Ascending aorta (tissue), 2 donors: Measurements from ENCODE around the gene NRBP1. TPM values are rescaled to one million over a fixed set of nuclear protein-coding genes. Genes with fewer than 3 reads are reported as not detected.

Experiments
- DNase-seq, 2 donors: peaks; one replicate each; pipeline ENCODE4 v3.0.0-alpha.2; 2019; ENCODE audit warnings: low spot score in 2 of 2
- H3K27ac ChIP-seq, 2 donors: fragments of 200-600 bp; sonication (generic); one replicate each; pipeline ENCODE4 v1.5.1; 2016 to 2017; ENCODE audit warnings: mild to moderate bottlenecking in 1 of 2
- H3K27me3 ChIP-seq: fragments of 200-600 bp; sonication (generic); one replicate; pipeline ENCODE4 v1.5.1; 2017
- H3K36me3 ChIP-seq, 2 donors: fragments of 200-600 bp; sonication (generic); one replicate each; pipeline ENCODE4 v1.5.1; 2016
- H3K4me1 ChIP-seq, 2 donors: fragments of 200-600 bp; sonication (generic); one replicate each; pipeline ENCODE4 v1.5.1; 2016 to 2017; ENCODE audit warnings: mild to moderate bottlenecking in 1 of 2
- H3K4me3 ChIP-seq, 2 donors: fragments of 200-600 bp; sonication (generic); one replicate each; pipeline ENCODE4 v1.5.1; 2016 to 2017; ENCODE audit warnings: mild to moderate bottlenecking in 1 of 2
- H3K9me3 ChIP-seq, 2 donors: fragments of 200-600 bp; sonication (generic); one replicate each; pipeline ENCODE4 v1.5.1; 2016
- intact Hi-C: fragments of 100-400 bp; cut with DNase I; formaldehyde crosslinking; loops from one replicate; pipeline ENCODE4 v1.15.1; 2023
- total RNA-seq: library from RNA; depleted of rRNA; stranded (reverse); fragments of >200 nt; gene quantifications from one replicate; pipeline ENCODE4 v1.1.0, GENCODE V29; 2016
- TF ChIP-seq, protein P1 (sequence below), 3 experiments: fragments of 200-600 bp in 2 of 3; fragments of 450-650 bp in 1 of 3; sonication (generic) in 2 of 3; IDR thresholded peaks; one replicate each; pipeline ENCODE4 v1.5.1; 2016 to 2019; ENCODE audit warnings: antibody characterized with exemption in 3 of 3, mild to moderate bottlenecking in 1 of 3, moderate library complexity in 1 of 3

The NRBP1 gene
- total RNA-seq, 1 donor from 2014 or later: 42.1 TPM

DNA sequence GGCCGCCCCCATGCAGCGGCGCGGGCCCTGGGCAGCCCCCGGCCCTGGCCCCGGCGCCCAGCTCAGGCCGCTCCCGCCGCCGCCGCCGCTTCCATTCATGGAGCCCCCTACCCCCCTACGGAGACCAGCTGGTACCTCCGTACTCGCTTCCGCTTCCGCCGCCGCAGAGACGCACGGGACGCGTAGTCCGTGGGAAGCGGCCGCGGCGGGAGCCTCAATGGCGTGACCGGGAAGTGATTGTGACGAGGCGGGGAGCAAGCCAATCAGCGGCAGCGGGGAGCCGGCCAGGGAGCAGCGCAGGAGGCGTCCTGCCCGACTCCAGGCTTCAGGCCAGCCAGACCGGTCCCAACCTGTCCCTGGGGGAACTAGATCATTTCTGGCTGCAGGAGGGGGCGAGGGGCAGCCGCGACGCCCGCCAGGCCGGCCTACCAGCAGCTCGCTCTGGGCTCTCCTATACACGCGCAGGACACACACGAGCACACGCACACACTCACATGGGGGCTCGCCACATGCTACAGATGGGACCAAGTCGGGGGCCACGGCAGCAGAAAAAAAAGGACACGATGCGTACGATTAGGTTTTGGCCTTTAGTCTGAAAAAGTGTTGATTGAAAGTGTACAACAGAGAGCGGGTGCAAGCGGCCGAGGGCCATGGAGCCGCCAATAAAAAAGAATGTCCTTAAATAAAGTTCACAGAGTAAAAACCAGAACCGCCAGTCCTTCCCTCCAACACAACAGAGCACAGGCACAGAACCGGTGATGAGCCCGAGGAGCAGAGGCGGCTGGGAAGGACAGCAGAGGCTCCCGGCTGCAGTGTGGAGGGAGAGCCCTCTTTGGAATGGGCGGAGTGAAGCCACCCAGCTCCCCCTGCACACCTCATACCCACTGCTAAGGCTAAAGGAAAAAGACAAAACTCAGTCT is 47.5 kb upstream of the NRBP1 start, which contains the start of gene ZNF513:
Gene ZNF513 (minus strand): TSS at position 109 of the 920 bp plus-strand sequence. CDS start 208 bp downstream, outside the sequence.
- Histone ChIP-seq H3K4me1 (peaks cover 0 to 16% of the 10 kb centered on the region in 2 donors), H3K9me3 (no peaks in the 10 kb centered on the region), H3K36me3 (peaks cover 56 to 65% of the 10 kb centered on the region in 2 donors), H3K4me3 (peak within 1 kb of the TSS; percentile 89 to 96), H3K27me3 (no peaks in the 10 kb centered on the region), H3K27ac (peak within 1 kb of the TSS; percentile 89 to 90)
- intact Hi-C loops: loop anchor here (1.0 to 2.0 kb wide), 4 partner anchors 11 to 48 kb away; partner anchors contain the start of genes EIF2B4, GTF3C2, NRBP1 and PPM1G
- DNase-seq: peak; percentile 79 to 98
- TF ChIP-seq, protein P1, sequence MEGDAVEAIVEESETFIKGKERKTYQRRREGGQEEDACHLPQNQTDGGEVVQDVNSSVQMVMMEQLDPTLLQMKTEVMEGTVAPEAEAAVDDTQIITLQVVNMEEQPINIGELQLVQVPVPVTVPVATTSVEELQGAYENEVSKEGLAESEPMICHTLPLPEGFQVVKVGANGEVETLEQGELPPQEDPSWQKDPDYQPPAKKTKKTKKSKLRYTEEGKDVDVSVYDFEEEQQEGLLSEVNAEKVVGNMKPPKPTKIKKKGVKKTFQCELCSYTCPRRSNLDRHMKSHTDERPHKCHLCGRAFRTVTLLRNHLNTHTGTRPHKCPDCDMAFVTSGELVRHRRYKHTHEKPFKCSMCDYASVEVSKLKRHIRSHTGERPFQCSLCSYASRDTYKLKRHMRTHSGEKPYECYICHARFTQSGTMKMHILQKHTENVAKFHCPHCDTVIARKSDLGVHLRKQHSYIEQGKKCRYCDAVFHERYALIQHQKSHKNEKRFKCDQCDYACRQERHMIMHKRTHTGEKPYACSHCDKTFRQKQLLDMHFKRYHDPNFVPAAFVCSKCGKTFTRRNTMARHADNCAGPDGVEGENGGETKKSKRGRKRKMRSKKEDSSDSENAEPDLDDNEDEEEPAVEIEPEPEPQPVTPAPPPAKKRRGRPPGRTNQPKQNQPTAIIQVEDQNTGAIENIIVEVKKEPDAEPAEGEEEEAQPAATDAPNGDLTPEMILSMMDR (IDR thresholded peaks at IDR 0.05): no peak

DNA sequence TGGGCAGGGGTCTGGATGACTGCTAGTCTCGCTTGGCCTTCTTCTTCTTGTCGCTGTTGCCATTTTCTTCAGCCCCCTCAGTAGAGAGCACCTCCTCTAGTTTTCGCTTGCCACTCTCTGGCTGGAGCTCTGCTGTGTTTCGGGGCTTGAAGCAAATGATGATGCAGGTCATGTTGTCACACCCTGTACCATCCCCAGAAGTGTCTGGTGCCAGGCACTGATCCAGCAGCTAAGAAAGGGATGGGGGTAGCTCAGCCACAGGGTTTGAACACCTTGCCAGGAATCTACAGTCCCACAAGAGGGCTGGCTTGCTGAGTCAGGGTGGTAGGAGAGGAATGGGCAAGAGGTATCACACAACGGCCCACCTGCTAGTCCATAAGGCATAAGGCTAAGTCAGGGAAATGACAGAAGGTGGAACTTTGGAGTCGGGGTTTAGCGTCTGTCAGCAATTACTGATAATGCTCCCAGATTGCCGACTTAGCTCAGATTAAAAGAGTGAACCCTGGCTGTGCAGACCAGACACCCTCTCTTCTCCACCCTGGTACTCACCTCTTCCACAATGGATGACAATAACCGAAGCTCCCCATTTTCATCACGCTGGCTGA is 46.8 kb upstream of the NRBP1 start:
- Histone ChIP-seq H3K27me3 (no peaks in the 10 kb centered on the region), H3K4me3 (peak overlapping the region in 1 of 2 donors; percentile 89), H3K9me3 (no peaks in the 10 kb centered on the region), H3K36me3 (peaks cover 50 to 60% of the 10 kb centered on the region in 2 donors), H3K4me1 (peaks cover 0 to 16% of the 10 kb centered on the region in 2 donors), H3K27ac (peak overlapping the region; percentile 89 to 90)
- no peak for DNase-seq
- intact Hi-C loops: loop anchor here (2.0 kb wide), 2 partner anchors 27 to 47 kb away; partner anchors contain the start of genes NRBP1 and PPM1G
- TF ChIP-seq, protein P1 (IDR thresholded peaks at IDR 0.05): no peak

DNA sequence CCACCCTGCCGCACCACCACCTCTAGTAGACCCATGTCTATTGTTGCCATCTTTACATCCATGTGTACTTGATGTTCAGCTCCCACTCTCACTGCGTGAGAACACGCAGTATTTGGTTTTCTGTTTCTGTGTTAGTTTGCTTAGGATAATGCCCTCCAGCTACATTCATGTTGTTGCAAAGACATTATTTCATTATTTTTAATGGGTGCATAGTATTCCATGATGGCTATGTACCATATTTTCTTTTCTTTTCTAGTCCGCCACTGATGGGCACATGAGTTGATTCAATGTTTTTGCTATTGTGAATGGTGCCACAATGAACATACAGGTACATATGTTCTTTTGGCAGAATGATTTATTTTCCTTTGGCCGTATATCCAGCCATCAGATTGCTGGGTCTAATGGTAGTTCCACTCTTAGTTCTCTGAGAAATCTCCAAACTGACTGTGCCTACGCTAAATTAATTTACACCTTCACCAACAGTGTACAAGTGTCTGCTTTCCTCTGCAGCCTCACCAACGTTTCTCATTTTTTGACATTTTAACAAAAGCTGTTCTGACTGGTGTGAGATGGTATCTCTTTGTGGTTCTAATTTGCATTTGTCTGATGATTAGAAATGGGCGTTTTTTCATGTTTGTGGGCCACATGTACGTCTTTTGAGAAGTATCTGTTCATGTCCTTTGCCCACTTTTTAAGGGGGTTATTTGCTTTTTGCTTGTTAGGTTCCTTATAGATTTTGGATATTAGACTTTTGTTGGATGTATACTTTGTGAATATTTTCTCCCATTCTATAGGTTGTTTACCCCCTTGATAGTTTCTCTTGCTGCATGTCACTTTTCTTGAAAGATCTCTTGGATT is 37.4 kb upstream of the NRBP1 start:
- Histone ChIP-seq H3K9me3 (no peaks in the 10 kb centered on the region), H3K4me3 (no peak overlapping the region), H3K4me1 (no peaks in the 10 kb centered on the region), H3K27ac (no peak overlapping the region), H3K36me3 (peaks cover 2 to 3% of the 10 kb centered on the region in 2 donors), H3K27me3 (no peaks in the 10 kb centered on the region)
- TF ChIP-seq, protein P1 (IDR thresholded peaks at IDR 0.05): no peak
- no peak for DNase-seq
- intact Hi-C loops: no loop called here

GRCh38 chr2:27393225-27393624 is 35.2 kb upstream of the NRBP1 start:
- Histone ChIP-seq H3K4me3 (no peak overlapping the region), H3K27ac (no peak overlapping the region), H3K4me1 (no peaks in the 10 kb centered on the region), H3K27me3 (no peaks in the 10 kb centered on the region), H3K36me3 (no peaks in the 10 kb centered on the region), H3K9me3 (no peaks in the 10 kb centered on the region)
- DNase-seq: no peak
- TF ChIP-seq, protein P1 (IDR thresholded peaks at IDR 0.05): no peak
- intact Hi-C loops: no loop called here

- TF ChIP-seq, protein P1 (IDR thresholded peaks at IDR 0.05): no peak
- intact Hi-C loops: no loop called here
- Histone ChIP-seq H3K27ac (no peak overlapping the region), H3K9me3 (no peaks in the 10 kb centered on the region), H3K4me1 (no peaks in the 10 kb centered on the region), H3K27me3 (no peaks in the 10 kb centered on the region), H3K4me3 (no peak overlapping the region), H3K36me3 (no peaks in the 10 kb centered on the region)
- no peak for DNase-seq
These were observed 29.5 kb upstream of the NRBP1 start for GRCh38 chr2:27398962-27399361.
